MM.1S (cell line): Measurements from ENCODE around the gene EDC3.

Source experiments
- DNase-seq: peaks from one replicate; pipeline ENCODE4 v3.0.0-alpha.2; 2015
- H2AFZ ChIP-seq: fragments of 300-600 bp; sonication (generic); 2 replicates; pipeline ENCODE4 v1.6.0; 2016; ENCODE audit warnings: antibody characterized with exemption, low read length
- H3F3A ChIP-seq: fragments of 300-600 bp; sonication (generic); 2 replicates; pipeline ENCODE4 v1.6.1; 2016; ENCODE audit warnings: mild to moderate bottlenecking, antibody characterized with exemption, low read length, moderate library complexity, mixed read lengths; ENCODE audit not compliant: insufficient read depth
- H3K27ac ChIP-seq: fragments of 300-600 bp; sonication (generic); 2 replicates; pipeline ENCODE4 v1.5.1; 2016; ENCODE audit warnings: mild to moderate bottlenecking, low read length
- H3K27me3 ChIP-seq: fragments of 300-600 bp; sonication (generic); replicated peaks from 2 replicates; pipeline ENCODE4 v1.6.0; 2016; ENCODE audit warnings: low read length; ENCODE audit not compliant: insufficient read depth
- H3K36me3 ChIP-seq: fragments of 300-600 bp; sonication (generic); replicated peaks from 2 replicates; pipeline ENCODE4 v1.6.1; 2016; ENCODE audit warnings: mild to moderate bottlenecking, low read length, mixed read lengths; ENCODE audit not compliant: insufficient read depth
- H3K4me1 ChIP-seq: fragments of 300-600 bp; sonication (generic); 2 replicates; pipeline ENCODE4 v1.6.1; 2016; ENCODE audit warnings: low read length, mixed read lengths
- H3K4me2 ChIP-seq: fragments of 300-600 bp; sonication (generic); 2 replicates; pipeline ENCODE4 v1.6.0; 2016; ENCODE audit warnings: low read depth, low read length
- H3K4me3 ChIP-seq: fragments of 300-600 bp; sonication (generic); 2 replicates; pipeline ENCODE4 v1.5.1; 2016; ENCODE audit warnings: low read length, mixed read lengths
- H3K79me2 ChIP-seq: fragments of 300-600 bp; sonication (generic); 2 replicates; pipeline ENCODE4 v1.6.1; 2016; ENCODE audit warnings: mixed run types, low read length, mixed read lengths
- H3K9ac ChIP-seq: fragments of 300-600 bp; sonication (generic); 2 replicates; pipeline ENCODE4 v1.6.1; 2016; ENCODE audit warnings: low read length, mixed read lengths
- H3K9me2 ChIP-seq: fragments of 300-600 bp; sonication (generic); replicated peaks from 2 replicates; pipeline ENCODE4 v1.6.1; 2016; ENCODE audit warnings: mild to moderate bottlenecking, low read length, mixed read lengths; ENCODE audit not compliant: insufficient read depth
- H3K9me3 ChIP-seq: fragments of 300-600 bp; sonication (generic); replicated peaks from 2 replicates; pipeline ENCODE4 v1.6.1; 2016; ENCODE audit warnings: mild to moderate bottlenecking, low read length, mixed read lengths; ENCODE audit not compliant: insufficient read depth
- H4K20me1 ChIP-seq: fragments of 300-600 bp; sonication (generic); 2 replicates; pipeline ENCODE4 v1.6.1; 2016; ENCODE audit warnings: mild to moderate bottlenecking, low read length, moderate library complexity, mixed read lengths; ENCODE audit not compliant: insufficient read depth
- CTCF ChIP-seq: fragments of 300-600 bp; sonication (generic); IDR thresholded peaks from 2 replicates; pipeline ENCODE4 v1.5.1; 2016; ENCODE audit warnings: antibody characterized with exemption, low read length, mixed read lengths
- EZH2 ChIP-seq: fragments of 300-600 bp; sonication (generic); optimal IDR thresholded peaks from 2 replicates; pipeline ENCODE3; 2017; ENCODE audit warnings: low read depth, mild to moderate bottlenecking, antibody characterized with exemption, low read length, mixed read lengths
- EZH2phosphoT487 ChIP-seq: fragments of 300-600 bp; sonication (generic); IDR thresholded peaks from 2 replicates; pipeline ENCODE4 v1.6.1; 2018; ENCODE audit warnings: antibody characterized with exemption, low read length

The EDC3 gene

DNA sequence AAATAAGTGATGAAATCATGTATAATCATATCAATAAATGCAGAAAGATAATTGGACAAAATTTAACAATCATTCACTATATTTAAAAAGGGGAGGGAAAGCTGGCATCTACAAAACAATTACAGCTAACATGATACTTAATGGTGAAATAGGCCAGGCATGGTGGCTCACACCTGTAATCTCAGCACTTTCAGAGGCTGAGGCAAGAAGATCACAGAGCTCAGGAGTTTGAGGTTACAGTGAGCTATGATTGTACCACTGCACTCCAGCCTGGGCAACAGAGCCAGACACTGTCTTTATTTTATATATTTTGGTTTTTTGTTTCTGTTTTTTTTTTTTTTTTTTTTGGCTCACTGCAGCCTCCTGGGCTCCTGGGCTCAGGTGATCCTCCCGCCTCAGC, 12.1 kb downstream of the EDC3 start:
- Histone ChIP-seq H3K4me1 (no peaks in the 10 kb centered on the region), H3K9me2 (no peaks in the 10 kb centered on the region), H4K20me1 (no peaks in the 10 kb centered on the region), H3K9ac (no peak overlapping the region), H2AFZ (no peak overlapping the region), H3K4me2 (no peak overlapping the region), H3K27me3 (no peaks in the 10 kb centered on the region), H3K79me2 (peaks cover 19% of the 10 kb centered on the region), H3K4me3 (no peak overlapping the region), H3K9me3 (no peaks in the 10 kb centered on the region), H3K36me3 (no peaks in the 10 kb centered on the region), H3K27ac (no peak overlapping the region), H3F3A (no peaks in the 10 kb centered on the region)
- TF ChIP-seq EZH2 (no peak), EZH2phosphoT487 (no peak), CTCF (no peak)
- no peak for DNase-seq

GRCh38 chr15:74682954-74683353, 12.9 kb downstream of the EDC3 start:
- TF ChIP-seq CTCF: no peak
- no peak for TF ChIP-seq EZH2phosphoT487
- no peak for TF ChIP-seq EZH2
- no peak overlapping the region for H3K9ac ChIP-seq
- no peaks in the 10 kb centered on the region for H3K4me1 ChIP-seq
- H3K4me2 ChIP-seq: no peak overlapping the region
- no peak for DNase-seq
- no peaks in the 10 kb centered on the region for H3K9me3 ChIP-seq
- no peaks in the 10 kb centered on the region for H3K9me2 ChIP-seq
- peaks cover 12% of the 10 kb centered on the region for H3K79me2 ChIP-seq
- H4K20me1 ChIP-seq: no peaks in the 10 kb centered on the region
- H2AFZ ChIP-seq: no peak overlapping the region
- H3K4me3 ChIP-seq: no peak overlapping the region
- no peaks in the 10 kb centered on the region for H3K36me3 ChIP-seq
- H3F3A ChIP-seq: no peaks in the 10 kb centered on the region
- no peaks in the 10 kb centered on the region for H3K27me3 ChIP-seq
- no peak overlapping the region for H3K27ac ChIP-seq

GRCh38 chr15:74680456-74680855, 15.4 kb downstream of the EDC3 start:
- no peaks in the 10 kb centered on the region for H3K27me3 ChIP-seq
- no peak overlapping the region for H3K4me2 ChIP-seq
- no peaks in the 10 kb centered on the region for H3F3A ChIP-seq
- no peaks in the 10 kb centered on the region for H4K20me1 ChIP-seq
- TF ChIP-seq EZH2phosphoT487: no peak
- no peak for TF ChIP-seq EZH2
- TF ChIP-seq CTCF: no peak
- no peak overlapping the region for H2AFZ ChIP-seq
- no peaks in the 10 kb centered on the region for H3K4me1 ChIP-seq
- H3K9ac ChIP-seq: no peak overlapping the region
- H3K27ac ChIP-seq: no peak overlapping the region
- no peaks in the 10 kb centered on the region for H3K9me3 ChIP-seq
- H3K36me3 ChIP-seq: no peaks in the 10 kb centered on the region
- peaks cover 23% of the 10 kb centered on the region for H3K79me2 ChIP-seq
- H3K4me3 ChIP-seq: no peak overlapping the region
- H3K9me2 ChIP-seq: no peaks in the 10 kb centered on the region
- no peak for DNase-seq
